GM06990 (cell line): ENCODE data around the gene CLCN1.

Source experiments
- DNase-seq: peaks from one replicate; pipeline ENCODE4 v3.0.0-alpha.2; 2011; ENCODE audit not compliant: insufficient read length; ENCODE audit errors: extremely low read depth
- H3K27me3 ChIP-seq: replicated peaks from 2 replicates; pipeline ENCODE4 v1.6.0; 2011; ENCODE audit warnings: low read length; ENCODE audit not compliant: control insufficient read depth, insufficient read depth
- H3K36me3 ChIP-seq: 2 replicates; pipeline ENCODE4 v1.5.1; 2011; ENCODE audit warnings: low read length; ENCODE audit not compliant: control insufficient read depth, insufficient read depth
- H3K4me3 ChIP-seq: replicated peaks from 2 replicates; pipeline ENCODE4 v1.5.1; 2011; ENCODE audit warnings: low read depth, mild to moderate bottlenecking, control low read depth, low read length
- CTCF ChIP-seq: IDR thresholded peaks from 2 replicates; pipeline ENCODE4 v1.5.1; 2011; ENCODE audit warnings: low read length, control low read depth, mild to moderate bottlenecking, inconsistent platforms; ENCODE audit not compliant: insufficient read depth, poor library complexity, severe bottlenecking

The CLCN1 gene

GRCh38 chr7:143315776-143316175 is at the start of gene CLCN1:
Gene CLCN1, plus strand, starts transcription at chr7:143316111. Its CDS starts 102 bp downstream, at chr7:143316213.
- DNase-seq, result no peak
- H3K36me3 ChIP-seq, result no peaks in the 10 kb centered on the region
- H3K4me3 ChIP-seq, result no peak within 1 kb of the TSS
- H3K27me3 ChIP-seq, result no peaks in the 10 kb centered on the region; the same call in 1 of the 2 replicates
- TF ChIP-seq CTCF, result no peak

- Histone ChIP-seq H3K4me3 (no peak overlapping the region), H3K36me3 (peaks cover 4% of the 10 kb centered on the region), H3K27me3 (no peaks in the 10 kb centered on the region)
- no peak for TF ChIP-seq CTCF
- DNase-seq, result no peak
Observed at GRCh38 chr7:143269251-143269650, 46.7 kb upstream of the CLCN1 start.

- DNase-seq, result no peak
- TF ChIP-seq CTCF, result no peak
- Histone ChIP-seq H3K27me3 (no peaks in the 10 kb centered on the region), H3K36me3 (peaks cover 4% of the 10 kb centered on the region), H3K4me3 (no peak overlapping the region)
Observed at GRCh38 chr7:143271240-143271639, 44.7 kb upstream of the CLCN1 start.

GRCh38 chr7:143272871-143273270 is 43.0 kb upstream of the CLCN1 start:
- Histone ChIP-seq H3K4me3 (no peak overlapping the region), H3K36me3 (peaks cover 3% of the 10 kb centered on the region), H3K27me3 (no peaks in the 10 kb centered on the region)
- no peak for DNase-seq
- TF ChIP-seq CTCF, result no peak

GRCh38 chr7:143279186-143280098 is 36.5 kb upstream of the CLCN1 start:
- Histone ChIP-seq H3K4me3 (no peak overlapping the region), H3K27me3 (no peaks in the 10 kb centered on the region), H3K36me3 (no peaks in the 10 kb centered on the region)
- TF ChIP-seq CTCF, result no peak
- DNase-seq, result no peak
